Ishikawa (cell line): ENCODE measurements around the gene TRIM69.

Source experiments
- EP300 ChIP-seq: IDR thresholded peaks from 2 replicates; pipeline ENCODE4 v1.6.1; 2012; ENCODE audit warnings: borderline replicate concordance
- REST ChIP-seq: IDR thresholded peaks from 2 replicates; pipeline ENCODE4 v1.6.1; 2012; ENCODE audit warnings: low read depth, mild to moderate bottlenecking
- YY1 ChIP-seq: IDR thresholded peaks from 2 replicates; pipeline ENCODE4 v1.6.1; 2012; ENCODE audit warnings: low read depth

- TF ChIP-seq REST, result no peak
- TF ChIP-seq YY1, result no peak
- no peak for TF ChIP-seq EP300
These were observed 52.4 kb downstream of the TRIM69 start for GRCh38 chr15:44788748-44789147.
